ENCODE results near the gene SORBS2.
A peak's percentile ranks its signal among the peaks of the same experiment; 100 is the strongest.

GRCh38 chr4:185682236-185682635 is 129.8 kb downstream of the SORBS2 start:
- TF ChIP-seq, protein P1, sequence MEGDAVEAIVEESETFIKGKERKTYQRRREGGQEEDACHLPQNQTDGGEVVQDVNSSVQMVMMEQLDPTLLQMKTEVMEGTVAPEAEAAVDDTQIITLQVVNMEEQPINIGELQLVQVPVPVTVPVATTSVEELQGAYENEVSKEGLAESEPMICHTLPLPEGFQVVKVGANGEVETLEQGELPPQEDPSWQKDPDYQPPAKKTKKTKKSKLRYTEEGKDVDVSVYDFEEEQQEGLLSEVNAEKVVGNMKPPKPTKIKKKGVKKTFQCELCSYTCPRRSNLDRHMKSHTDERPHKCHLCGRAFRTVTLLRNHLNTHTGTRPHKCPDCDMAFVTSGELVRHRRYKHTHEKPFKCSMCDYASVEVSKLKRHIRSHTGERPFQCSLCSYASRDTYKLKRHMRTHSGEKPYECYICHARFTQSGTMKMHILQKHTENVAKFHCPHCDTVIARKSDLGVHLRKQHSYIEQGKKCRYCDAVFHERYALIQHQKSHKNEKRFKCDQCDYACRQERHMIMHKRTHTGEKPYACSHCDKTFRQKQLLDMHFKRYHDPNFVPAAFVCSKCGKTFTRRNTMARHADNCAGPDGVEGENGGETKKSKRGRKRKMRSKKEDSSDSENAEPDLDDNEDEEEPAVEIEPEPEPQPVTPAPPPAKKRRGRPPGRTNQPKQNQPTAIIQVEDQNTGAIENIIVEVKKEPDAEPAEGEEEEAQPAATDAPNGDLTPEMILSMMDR (IDR thresholded peaks at IDR 0.05; ENCODE audit: extremely low read depth in 1 of 2, insufficient read depth in 1 of 2, low read depth in 1 of 2, low read length in 2 of 2) = no peak
- TF ChIP-seq POLR2AphosphoS5 (IDR thresholded peaks at IDR 0.05; ENCODE audit: insufficient read depth, low read depth, low read length) = no peak
- TF ChIP-seq POLR2A (IDR thresholded peaks at IDR 0.05; ENCODE audit: low read depth, low read length) = no peak
- TF ChIP-seq JUN (IDR thresholded peaks at IDR 0.05; ENCODE audit: borderline replicate concordance, insufficient read depth, insufficient read length, low read depth) = peak; percentile 59
- no peak for TF ChIP-seq MYC (IDR thresholded peaks at IDR 0.05; ENCODE audit: low read depth, low read length)
- TF ChIP-seq EZH2 (IDR thresholded peaks at IDR 0.05; ENCODE audit: borderline replicate concordance, low read depth, low read length, severe bottlenecking) = no peak

Data from endothelial cell of umbilical vein (primary cell).